Forelimb muscle (tissue), 1 donor: ENCODE measurements around the gene ADAMTS20. TPM values are rescaled to one million over a fixed set of nuclear protein-coding genes. Genes with fewer than 3 reads are reported as not detected.

ENCODE experiments used
- DNase-seq: peaks from one replicate; pipeline ENCODE4 v3.0.0-alpha.2; 2013; ENCODE audit warnings: low read depth
- polyA plus RNA-seq: library from polyadenylated mRNA; unstranded; fragments of 120-200 nt; gene quantifications from one replicate; pipeline ENCODE4 v1.2.1, GENCODE V29; 2013; ENCODE audit not compliant: insufficient read length

ADAMTS20 gene
- polyA plus RNA-seq, 1 donor: 0.05 TPM

DNA sequence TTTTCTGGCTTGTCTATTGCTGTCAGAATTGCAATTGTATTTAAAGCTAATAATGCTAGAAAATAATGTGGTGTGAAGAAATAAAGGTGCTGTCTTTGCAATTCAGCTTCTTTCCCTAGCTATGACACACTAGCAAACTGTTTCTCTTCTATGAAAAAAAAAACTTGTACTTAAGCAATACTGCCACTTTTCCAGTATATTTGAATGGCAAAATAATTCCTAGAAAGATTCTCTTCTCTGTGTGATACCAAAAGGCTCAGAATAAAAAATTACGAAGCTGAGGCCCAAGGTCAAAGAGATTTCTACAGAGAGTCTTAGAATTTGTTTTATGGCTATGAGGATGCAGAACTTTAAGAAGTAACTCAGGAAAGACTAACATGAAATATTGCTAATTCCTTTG, 235.5 kb downstream of the ADAMTS20 start:
- DNase-seq: no peak

DNA sequence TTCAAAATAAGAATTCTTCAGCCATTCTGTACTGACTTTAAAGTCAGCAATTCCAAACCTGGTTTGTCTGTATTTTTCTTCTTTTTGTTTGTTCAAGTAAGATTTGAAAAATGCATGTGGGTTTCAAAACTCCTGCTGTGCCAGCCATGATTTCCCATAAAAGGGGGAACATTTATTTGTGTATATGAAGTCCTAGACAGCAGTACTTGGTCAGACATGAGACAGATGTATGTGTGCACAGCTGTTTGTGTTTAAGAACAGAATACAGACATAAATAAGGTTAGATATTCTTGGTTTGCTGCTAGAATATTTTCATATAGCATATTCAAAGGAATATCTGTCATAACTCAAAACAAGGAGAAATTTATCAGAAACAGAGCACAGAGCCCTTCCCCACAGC, 236.0 kb downstream of the ADAMTS20 start:
- DNase-seq: no peak

DNA sequence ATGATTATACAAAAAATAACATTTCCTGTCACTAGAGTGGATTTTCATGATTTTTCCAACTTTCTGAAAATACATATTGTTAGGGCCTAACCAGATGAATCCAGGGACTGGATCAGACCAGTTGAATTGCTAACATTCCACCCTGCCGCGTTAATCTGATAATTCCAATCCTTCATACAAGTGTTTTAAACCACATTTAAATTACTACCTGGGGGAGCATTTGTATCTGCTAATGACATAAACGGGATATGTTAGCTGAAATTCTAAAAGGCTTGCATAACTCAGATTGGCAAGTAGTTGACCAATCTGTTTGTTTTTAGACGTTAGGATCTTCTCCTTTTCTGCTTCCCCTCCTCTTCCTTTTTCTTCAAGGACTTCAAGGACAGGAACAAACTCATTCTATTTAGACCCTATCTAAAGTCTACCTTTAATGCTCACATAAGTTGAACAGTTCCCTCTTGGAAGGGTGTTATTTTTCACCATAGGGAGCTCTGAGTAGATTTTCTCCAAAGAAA, 239.0 kb downstream of the ADAMTS20 start:
- no peak for DNase-seq

DNA sequence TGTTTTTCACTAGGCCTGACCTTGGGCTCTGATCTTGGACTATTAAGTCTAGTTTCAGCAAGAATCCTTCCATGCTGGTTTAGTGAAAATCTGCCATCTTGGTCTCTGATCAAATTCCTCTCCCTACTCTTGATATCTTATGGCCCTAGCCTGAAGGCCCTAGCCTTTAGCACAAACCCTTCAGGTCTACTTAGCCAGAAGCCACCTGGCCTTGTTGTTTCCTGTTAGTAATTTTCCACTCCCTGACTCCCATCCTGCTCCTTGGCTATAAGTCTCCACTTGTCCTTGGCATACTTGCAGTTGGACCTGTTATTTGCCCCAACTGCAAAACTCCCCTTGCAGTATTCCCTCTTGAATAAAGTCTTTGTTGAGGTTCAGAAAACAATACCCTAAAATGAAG, 241.4 kb downstream of the ADAMTS20 start:
- no peak for DNase-seq

DNA sequence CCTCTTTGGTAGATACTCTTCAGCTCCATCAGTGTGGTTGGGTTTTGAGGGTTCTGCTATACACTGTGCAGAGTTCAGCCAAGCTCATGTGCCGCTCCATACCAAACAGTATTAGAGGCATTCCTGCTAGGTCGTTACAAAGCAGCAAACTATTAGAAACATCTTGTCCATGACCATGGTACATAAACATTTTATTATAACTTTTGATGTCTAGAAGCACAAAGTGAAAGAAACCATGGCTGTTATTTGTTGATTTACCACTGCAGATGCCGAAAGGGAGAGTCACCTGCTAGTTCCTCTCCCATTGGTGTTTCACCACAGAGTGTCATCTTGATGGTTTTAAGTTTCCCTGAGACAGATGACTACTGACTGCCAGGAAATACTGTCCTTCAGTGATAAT, 242.0 kb downstream of the ADAMTS20 start:
- no peak for DNase-seq

DNA sequence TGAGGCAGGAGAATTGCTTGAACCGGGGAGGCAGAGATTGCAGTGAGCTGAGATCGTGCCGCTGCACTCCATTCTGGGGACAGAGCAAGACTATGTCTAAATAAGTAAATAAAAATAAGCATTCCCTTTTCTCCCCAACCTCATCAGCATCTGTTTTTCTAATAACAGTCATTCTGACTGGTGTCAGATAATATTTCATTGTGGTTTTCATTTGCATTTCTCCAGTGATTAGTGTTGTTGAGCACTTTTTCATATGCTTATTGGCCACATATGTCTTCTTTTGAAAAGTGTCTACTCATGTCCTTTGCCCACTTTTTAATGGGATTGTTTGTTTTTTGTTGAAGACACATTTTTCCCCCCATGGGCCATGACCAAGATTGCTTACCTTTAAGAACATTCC, 243.2 kb downstream of the ADAMTS20 start:
- no peak for DNase-seq

DNA sequence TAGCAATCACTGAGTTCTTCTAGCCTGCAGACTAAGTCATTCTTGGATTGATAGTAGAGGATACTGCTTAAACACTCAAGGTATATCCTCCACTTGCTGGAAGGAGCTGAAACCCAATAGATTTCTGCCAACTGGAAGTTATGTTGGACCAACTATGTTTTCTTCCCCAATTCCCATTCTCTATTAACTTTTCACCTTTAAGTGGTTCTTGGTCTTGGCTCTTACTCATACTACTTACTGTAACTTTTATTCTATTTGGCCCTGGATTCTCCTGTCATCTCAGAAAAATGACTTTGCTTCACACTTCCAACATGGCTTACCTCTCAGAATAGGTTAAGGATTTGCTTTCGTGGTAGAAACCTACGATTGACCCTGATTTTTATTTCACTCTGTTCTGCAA, 244.9 kb downstream of the ADAMTS20 start:
- DNase-seq: no peak

DNA sequence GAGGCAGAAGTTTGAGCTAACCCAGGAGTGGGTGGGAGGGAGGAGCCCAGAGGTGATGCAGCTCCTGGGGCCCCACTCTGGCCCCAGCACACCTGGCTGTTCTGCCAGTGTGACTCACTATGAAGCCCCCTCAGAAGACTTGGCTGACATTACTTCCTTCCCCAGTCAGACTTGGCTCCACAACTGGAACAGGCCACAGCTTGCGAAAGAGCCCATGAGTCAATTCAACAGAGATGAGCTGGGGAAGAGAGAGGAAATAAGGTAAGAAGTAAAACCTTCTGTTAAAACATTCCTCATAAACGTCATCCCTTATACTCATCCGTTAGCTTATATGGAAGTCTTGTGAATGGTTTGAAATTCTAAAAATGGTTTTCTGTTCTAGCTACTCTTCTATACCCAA, 245.9 kb downstream of the ADAMTS20 start:
- no peak for DNase-seq

DNA sequence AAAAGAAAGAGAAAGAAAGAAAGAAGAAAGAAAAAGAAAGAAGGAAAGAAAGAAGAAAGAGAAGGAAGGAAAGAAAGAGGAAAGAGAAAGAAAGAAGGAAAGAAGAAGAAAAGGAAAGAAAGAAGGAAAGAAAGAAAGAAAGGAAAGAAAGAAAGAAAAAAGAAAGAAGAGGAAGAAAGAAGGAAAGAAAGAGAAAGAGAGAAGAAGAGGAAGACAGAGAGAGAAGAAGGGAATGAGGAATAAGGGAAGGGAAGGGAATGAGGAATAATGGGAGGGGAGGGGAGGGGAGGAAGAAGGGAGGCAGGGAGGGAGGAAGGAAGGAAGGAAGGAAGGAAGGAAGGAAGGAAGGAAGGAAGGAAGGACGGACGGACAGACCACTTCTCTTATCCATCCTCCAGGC, 246.9 kb downstream of the ADAMTS20 start:
- no peak for DNase-seq

Other genes starting within 250 kb of the ADAMTS20 start
- gene PUS7L, start 206.6 kb upstream of the ADAMTS20 start, polyA plus RNA-seq: 7.0 TPM
- gene IRAK4, start 206.7 kb upstream of the ADAMTS20 start, polyA plus RNA-seq: 7.1 TPM